K562 treated with DMSO at 1 percent for 12 hours (cell line): Measurements from ENCODE around the gene PLEK. TPM values are rescaled to one million over a fixed set of nuclear protein-coding genes. Genes with fewer than 3 reads are reported as not detected.

Experiments used
- total RNA-seq: library from RNA; unstranded; fragments of 300-600 nt; gene quantifications from 2 replicates; pipeline ENCODE4 v1.2.3, GENCODE V29; 2022; ENCODE audit not compliant: insufficient read depth

PLEK gene, protein sequence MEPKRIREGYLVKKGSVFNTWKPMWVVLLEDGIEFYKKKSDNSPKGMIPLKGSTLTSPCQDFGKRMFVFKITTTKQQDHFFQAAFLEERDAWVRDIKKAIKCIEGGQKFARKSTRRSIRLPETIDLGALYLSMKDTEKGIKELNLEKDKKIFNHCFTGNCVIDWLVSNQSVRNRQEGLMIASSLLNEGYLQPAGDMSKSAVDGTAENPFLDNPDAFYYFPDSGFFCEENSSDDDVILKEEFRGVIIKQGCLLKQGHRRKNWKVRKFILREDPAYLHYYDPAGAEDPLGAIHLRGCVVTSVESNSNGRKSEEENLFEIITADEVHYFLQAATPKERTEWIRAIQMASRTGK
- total RNA-seq = 0.45 and 0.69 TPM in 2 replicates

DNA sequence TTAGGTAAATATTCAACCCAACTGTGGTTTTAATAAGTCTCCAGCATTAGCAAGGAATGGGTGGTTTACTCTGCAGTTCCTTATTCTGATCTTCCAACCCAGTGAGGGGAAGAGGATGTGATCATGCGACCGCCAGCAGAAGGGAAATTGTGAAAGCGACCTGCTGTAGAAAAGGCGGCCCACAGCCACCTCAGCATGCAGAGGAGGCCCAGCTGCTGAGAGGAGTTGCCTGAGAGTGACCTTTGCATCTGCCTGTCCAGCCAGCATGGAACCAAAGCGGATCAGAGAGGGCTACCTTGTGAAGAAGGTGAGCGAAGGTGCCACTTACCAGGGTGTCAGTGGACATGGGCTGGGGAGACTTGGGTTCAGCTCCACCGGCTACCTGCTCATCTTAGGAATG lies at the start of gene PLEK:
TSS of gene PLEK (plus strand) at position 196 of the 400 bp plus-strand sequence. CDS start at position 266, 70 bp downstream.

DNA sequence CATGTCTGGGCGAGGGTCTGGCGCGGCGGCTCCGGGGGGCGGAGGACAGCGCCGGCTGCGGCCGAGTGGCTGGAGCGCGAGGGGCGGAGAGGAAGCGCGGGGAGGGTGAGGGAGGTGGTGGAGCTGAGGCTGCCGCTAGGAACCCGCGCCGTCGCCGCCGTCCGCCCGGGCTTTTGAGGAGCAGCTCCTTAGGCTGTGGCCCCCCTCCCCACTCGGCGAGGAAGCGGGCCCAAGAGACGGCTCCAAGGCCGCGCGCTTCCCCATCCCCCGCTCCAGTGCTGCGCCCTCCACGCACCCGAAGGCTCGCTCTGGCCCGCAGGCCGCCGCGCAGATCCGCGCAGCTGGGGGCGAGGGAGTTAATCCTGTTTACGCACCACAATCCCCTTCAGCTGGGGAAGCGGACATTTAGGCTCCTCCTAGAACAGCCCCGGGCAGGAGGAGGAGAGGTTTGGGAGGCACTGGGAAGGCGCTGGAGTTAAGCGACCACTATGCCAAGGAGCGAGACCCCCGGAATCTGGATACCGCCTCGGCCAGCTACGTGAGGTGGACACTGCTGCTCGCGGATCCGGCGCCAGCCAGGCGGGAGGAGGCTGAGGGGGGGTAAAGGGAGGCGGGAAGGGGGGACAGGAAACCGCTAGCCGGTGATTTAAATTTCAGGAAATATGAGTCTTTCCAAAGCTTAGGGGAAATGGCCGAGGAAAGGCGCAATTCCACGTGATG lies 45.5 kb upstream of the PLEK start, which contains the start of gene CNRIP1:
TSS of gene CNRIP1 (minus strand) at position 552 of the 720 bp plus-strand sequence. CDS start at position 3, 549 bp downstream.

Other genes starting within 250 kb of the PLEK start
- 5.9 and 9.3 TPM in 2 replicates for gene PNO1, start 207.4 kb upstream of the PLEK start, total RNA-seq
- 21.8 and 47.8 TPM in 2 replicates for gene PPP3R1, start 112.8 kb upstream of the PLEK start, total RNA-seq
- gene CNRIP1, start 45.3 kb upstream of the PLEK start, total RNA-seq = 3.0 and 4.5 TPM in 2 replicates
- 0.43 and 1.1 TPM in 2 replicates for gene FBXO48, start 102.0 kb downstream of the PLEK start, total RNA-seq
- gene APLF, start 102.3 kb downstream of the PLEK start, total RNA-seq = 1.2 and 1.8 TPM in 2 replicates